ENCODE data around the gene PTPN22.

PTPN22 gene

DNA sequence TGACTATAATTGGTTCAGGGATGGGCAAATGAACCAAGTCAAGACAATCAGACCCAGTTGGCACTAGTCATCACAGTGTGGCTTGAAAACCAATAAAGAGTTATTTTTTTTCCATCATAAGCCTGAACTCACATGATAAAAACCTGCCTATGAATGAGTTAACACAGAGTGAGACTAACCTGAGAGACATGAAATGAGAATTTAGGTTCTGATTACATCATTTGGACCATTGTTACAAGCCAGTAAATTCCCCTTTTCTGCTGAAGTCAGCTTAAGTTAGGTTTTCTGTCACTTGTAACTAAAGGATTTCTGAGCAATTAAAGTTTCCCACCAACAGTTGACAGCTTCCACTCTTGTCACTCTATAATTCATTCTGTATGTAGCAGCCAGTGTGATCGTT lies 49.6 kb downstream of the PTPN22 start:
- TF ChIP-seq, protein P1, sequence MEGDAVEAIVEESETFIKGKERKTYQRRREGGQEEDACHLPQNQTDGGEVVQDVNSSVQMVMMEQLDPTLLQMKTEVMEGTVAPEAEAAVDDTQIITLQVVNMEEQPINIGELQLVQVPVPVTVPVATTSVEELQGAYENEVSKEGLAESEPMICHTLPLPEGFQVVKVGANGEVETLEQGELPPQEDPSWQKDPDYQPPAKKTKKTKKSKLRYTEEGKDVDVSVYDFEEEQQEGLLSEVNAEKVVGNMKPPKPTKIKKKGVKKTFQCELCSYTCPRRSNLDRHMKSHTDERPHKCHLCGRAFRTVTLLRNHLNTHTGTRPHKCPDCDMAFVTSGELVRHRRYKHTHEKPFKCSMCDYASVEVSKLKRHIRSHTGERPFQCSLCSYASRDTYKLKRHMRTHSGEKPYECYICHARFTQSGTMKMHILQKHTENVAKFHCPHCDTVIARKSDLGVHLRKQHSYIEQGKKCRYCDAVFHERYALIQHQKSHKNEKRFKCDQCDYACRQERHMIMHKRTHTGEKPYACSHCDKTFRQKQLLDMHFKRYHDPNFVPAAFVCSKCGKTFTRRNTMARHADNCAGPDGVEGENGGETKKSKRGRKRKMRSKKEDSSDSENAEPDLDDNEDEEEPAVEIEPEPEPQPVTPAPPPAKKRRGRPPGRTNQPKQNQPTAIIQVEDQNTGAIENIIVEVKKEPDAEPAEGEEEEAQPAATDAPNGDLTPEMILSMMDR (IDR thresholded peaks at IDR 0.05) = no peak
- Histone ChIP-seq H3K27ac (no peak overlapping the region), H3K9me3 (no peaks in the 10 kb centered on the region), H3K36me3 (peaks cover 86% of the 10 kb centered on the region), H3K4me1 (ENCODE audit: control insufficient read depth in 1 of 2, insufficient read depth in 1 of 2, low read depth in 1 of 2, low read length in 1 of 2) (no peaks in the 10 kb centered on the region), H3K4me3 (ENCODE audit: low read depth in 1 of 2, low read length in 1 of 2) (no peak overlapping the region), H3K27me3 (no peaks in the 10 kb centered on the region)

DNA sequence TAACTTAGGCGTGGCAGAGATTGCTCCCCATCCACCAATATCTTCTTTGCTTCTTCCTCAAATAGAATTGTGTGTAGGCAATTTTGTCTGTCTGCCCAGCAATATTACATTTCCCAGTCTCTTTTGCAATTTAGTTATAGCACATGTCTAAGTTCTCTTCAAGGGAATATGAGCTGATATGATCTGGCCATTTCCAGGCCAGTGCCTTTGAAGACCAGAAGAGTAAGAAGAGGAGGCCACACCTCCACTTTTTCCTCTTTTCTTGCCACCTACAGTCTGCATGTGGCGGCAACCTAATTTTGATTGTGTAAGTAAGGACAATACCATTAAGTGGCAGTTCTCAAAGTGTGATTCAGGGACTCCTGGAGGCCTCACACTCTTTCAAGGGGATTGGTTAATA lies 52.9 kb downstream of the PTPN22 start:
- Histone ChIP-seq H3K4me1 (ENCODE audit: control insufficient read depth in 1 of 2, insufficient read depth in 1 of 2, low read depth in 1 of 2, low read length in 1 of 2) (no peaks in the 10 kb centered on the region), H3K27me3 (no peaks in the 10 kb centered on the region), H3K27ac (no peak overlapping the region), H3K4me3 (ENCODE audit: low read depth in 1 of 2, low read length in 1 of 2) (no peak overlapping the region), H3K9me3 (no peaks in the 10 kb centered on the region), H3K36me3 (peaks cover 89% of the 10 kb centered on the region)
- TF ChIP-seq, protein P1 (IDR thresholded peaks at IDR 0.05) = no peak

- Histone ChIP-seq H3K27ac (peak overlapping the region; percentile 3), H3K27me3 (no peaks in the 10 kb centered on the region)
- TF ChIP-seq, protein P1 (IDR thresholded peaks at IDR 0.05) = no peak
Observed at GRCh38 chr1:113813218-113813617, 58.3 kb downstream of the PTPN22 start.

GRCh38 chr1:113812661-113813135 lies 58.8 kb downstream of the PTPN22 start:
- TF ChIP-seq, protein P1 (IDR thresholded peaks at IDR 0.05) = no peak
- Histone ChIP-seq H3K36me3 (peaks cover 45% of the 10 kb centered on the region), H3K4me3 (ENCODE audit: low read depth in 1 of 2, low read length in 1 of 2) (peak overlapping the region; percentile 95 to 96), H3K4me1 (ENCODE audit: control insufficient read depth in 1 of 2, insufficient read depth in 1 of 2, low read depth in 1 of 2, low read length in 1 of 2) (peaks cover 41 to 44% of the 10 kb centered on the region in 2 experiments), H3K9me3 (no peaks in the 10 kb centered on the region), H3K27me3 (no peaks in the 10 kb centered on the region), H3K27ac (peak overlapping the region; percentile 95)

More at GRCh38 chr1:113813218-113813617, 58.3 kb downstream of the PTPN22 start:
- H3K36me3 ChIP-seq = peaks cover 48% of the 10 kb centered on the region
- H3K9me3 ChIP-seq = no peaks in the 10 kb centered on the region
- peaks cover 36 to 40% of the 10 kb centered on the region in 2 experiments for H3K4me1 ChIP-seq (ENCODE audit: control insufficient read depth in 1 of 2, insufficient read depth in 1 of 2, low read depth in 1 of 2, low read length in 1 of 2)
- H3K4me3 ChIP-seq (ENCODE audit: low read depth in 1 of 2, low read length in 1 of 2) = peak overlapping the region in 1 of 2 experiments; percentile 96

GRCh38 chr1:113811888-113812660 lies 59.4 kb downstream of the PTPN22 start, which contains the start of gene RSBN1:
Gene RSBN1 (minus strand): TSS chr1:113812476. CDS start chr1:113812412, 64 bp downstream.
- H3K9me3 ChIP-seq = no peaks in the 10 kb centered on the region
- peak within 1 kb of the TSS; percentile 95 for H3K27ac ChIP-seq
- H3K36me3 ChIP-seq = peaks cover 39% of the 10 kb centered on the region
- H3K4me3 ChIP-seq (ENCODE audit: low read depth in 1 of 2, low read length in 1 of 2) = peak within 1 kb of the TSS; percentile 95 to 96
- no peaks in the 10 kb centered on the region for H3K27me3 ChIP-seq
- H3K4me1 ChIP-seq (ENCODE audit: control insufficient read depth in 1 of 2, insufficient read depth in 1 of 2, low read depth in 1 of 2, low read length in 1 of 2) = peaks cover 41 to 44% of the 10 kb centered on the region in 2 experiments
- TF ChIP-seq, protein P1 (IDR thresholded peaks at IDR 0.05) = peak; percentile 72
